NAMALWA (cell line): ENCODE measurements around the gene CHST11.

Source experiments
- DNase-seq: peaks from one replicate; pipeline ENCODE4 v3.0.0-alpha.2; 2015; ENCODE audit warnings: low spot score

The CHST11 gene

DNA sequence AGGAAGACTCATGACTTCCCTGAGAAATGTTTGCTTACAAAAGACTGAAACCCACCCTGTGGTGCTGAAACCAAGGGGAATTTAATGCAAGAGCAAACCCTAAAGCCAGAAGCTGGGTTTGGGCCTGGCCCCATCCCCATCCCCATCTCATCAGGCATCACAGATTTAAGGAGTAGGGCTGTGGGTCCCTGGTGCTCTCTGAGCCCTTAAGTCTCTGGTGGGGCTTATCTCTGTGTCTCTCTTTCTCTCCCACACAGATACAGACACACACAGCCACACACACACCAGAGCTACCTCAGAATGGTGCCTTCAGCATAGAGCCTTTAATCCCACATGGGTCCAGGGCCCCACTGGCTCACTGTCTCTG is 264.3 kb downstream of the CHST11 start:
- DNase-seq: no peak

DNA sequence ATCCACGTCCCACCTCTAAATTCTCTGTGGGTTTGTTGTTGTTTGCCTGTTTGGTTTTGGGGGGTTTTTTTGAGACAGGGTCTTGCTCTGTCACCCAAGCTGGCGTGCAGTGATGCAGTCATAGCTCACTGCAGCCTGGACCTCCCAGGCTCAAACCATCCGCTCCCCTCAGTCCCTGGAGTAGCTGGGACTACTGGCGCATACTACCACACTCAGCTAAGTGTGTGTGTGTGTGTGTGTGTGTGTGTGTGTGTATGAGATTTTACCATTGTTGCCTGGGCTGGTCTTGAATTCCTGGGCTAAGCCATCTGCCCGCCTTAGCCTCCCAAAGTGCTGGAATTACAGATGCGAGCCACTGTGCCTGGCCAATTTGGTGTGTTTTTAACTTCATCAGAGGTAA is 265.2 kb downstream of the CHST11 start:
- no peak for DNase-seq

DNA sequence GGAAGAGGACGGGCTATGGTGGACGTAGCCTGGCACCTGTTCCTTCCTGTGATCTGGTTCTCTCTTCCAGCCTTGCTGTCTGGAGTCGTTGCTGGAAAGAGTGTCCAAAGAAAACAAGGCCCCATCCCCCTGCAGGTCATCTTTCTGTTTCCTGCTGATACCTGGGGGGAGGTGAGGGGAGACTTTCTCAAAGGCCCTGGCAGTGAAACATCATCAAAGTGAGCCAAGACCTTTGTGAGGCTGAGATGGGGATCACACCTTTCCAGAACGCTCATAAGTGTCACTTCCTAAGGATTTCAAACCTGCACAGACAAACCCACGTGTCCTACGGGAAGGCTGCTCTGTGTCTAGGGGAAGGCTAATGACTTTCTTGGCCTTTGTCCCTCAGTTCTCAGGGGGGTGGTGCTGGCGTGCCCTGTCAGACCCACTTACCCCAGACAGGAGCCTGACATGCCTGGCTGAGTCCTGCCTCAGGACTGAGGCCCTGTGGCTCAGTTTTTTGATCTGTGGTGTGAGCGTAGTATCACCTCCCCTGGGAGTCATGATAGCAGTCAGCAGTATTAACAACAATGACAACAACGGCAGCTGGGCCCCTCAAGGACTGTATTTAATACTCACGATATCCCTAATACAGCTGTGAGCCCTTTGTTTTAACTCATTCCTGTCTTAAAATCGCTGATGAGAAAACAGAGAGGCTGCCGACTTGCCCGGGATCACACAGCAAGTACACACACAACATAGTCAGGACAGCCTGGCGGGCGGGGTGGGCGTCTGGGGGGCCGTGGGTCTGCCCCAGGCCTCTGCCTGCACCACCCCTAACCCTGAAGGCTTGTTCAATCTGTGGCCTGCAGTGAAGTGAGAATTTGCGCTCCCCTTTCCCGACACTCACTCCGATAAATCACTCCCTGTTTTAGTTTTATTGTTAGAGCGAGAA is 266.1 kb downstream of the CHST11 start:
- no peak for DNase-seq

DNA sequence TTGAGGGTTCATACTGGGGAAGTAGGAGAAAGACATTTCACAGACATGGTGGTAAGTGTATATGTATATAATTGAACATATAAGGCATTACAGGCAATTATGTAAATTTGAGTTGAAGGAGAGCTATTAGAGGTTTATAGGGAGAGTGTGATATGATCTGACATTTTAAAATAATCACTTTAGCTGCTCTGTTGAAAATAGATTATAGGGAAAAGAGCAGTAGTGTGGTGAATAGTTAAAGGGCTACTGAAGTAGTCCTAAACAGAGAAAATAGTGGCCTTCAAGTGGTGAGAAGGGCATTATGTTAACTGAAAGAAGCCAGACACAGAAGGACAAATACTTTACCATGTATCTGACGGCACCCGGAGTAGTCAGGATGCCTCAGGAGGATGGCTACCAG is 267.1 kb downstream of the CHST11 start:
- no peak for DNase-seq

DNA sequence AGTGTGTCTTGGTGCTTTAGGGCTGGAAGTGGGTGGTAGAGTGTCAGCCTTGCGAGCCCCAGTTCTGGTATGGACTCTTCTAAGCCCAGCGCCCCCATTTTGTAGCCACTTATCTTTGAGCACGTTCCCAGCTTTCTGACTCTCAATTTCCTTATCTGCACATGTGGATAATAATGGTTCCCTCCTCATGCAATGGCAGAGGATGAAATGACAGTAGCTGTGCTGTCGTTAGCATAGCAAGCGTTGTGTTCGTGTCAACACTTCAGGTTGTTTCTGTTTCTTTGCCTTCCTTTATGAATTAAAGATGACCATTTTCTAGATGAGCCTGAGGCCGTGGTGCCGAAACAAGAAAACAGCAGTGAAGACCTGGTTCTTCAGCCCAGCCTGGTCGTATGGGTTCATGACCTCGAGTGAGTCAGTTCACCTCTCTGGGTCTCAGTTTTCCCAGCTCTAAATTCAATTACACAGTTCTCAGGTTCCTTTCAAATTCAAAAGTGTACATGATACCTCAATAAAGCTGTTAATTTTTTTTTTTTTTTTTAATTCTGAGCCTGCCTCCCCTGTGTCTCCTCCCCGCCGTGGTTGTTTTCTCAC is 268.3 kb downstream of the CHST11 start:
- DNase-seq: no peak

DNA sequence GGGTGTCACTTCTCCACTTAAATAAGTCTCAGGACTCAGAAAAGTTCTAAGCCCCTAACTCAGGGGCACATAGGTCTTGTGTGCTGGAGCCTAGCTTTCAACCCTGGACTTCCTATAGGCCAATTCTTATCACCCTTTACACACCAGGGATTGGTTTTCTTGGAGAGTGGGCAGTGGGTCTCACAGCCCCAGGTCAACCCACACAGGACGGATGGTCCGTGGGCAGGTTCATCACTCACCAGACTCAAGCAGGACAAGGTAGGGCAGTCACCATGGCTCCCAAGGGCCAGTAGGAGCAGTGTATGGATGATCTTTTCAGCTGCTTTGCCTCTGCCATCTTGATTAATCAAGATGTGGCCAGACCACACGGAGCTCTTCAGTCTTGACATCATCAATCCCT is 268.9 kb downstream of the CHST11 start:
- DNase-seq: no peak

DNA sequence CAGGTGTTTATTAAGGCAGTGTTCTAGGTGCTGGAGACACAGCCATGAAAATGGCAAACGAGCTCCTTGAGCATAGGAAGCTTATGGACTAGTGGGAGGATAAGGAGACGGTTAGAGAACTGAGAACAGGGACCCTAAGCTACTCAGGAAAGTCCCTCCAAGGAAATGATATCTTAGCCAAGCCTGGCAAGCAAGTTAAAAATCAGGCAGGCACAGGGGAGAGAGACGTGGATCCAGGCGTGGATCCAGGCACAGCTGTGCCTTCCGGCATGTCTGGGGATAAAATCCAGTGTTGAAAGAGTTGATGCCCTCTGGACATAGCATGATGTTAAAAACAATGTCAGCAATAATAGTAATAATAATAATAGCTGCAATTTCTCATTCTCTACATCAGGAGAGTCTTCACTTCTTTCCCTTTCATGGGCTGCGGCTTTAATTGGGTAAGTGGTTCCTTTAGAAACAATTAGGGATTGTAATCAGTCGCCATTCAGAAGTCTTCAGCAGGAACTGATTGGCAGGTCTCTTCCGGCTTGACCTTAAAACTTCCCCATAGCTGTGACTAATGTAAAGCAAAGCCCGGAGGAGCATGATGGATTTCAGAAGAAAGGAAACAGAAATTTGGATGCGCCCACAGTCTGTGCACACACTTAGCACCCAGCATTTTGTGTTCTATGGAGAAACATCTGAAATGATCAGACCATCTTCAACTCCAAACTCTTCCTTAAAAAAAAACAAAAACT is 271.1 kb downstream of the CHST11 start:
- DNase-seq: no peak

DNA sequence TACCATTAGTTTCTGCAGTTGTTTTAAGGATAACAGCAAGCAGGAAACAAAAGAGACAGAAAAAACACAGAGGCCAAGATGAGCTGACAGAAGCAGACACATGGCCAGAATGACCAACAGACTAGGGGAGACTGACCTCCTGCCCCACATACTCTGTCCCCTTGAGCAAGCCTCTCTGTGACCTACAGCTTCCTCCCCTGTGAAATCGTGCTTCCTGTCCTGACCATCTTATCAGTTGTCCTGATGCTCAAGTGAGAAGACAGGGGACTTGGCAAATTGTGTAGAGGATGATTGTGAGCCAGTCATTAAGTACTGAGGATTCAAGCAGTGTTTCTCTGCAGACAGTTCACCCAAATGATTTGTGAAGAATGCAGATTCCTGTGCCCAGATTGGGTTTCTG is 272.3 kb downstream of the CHST11 start:
- DNase-seq: no peak

DNA sequence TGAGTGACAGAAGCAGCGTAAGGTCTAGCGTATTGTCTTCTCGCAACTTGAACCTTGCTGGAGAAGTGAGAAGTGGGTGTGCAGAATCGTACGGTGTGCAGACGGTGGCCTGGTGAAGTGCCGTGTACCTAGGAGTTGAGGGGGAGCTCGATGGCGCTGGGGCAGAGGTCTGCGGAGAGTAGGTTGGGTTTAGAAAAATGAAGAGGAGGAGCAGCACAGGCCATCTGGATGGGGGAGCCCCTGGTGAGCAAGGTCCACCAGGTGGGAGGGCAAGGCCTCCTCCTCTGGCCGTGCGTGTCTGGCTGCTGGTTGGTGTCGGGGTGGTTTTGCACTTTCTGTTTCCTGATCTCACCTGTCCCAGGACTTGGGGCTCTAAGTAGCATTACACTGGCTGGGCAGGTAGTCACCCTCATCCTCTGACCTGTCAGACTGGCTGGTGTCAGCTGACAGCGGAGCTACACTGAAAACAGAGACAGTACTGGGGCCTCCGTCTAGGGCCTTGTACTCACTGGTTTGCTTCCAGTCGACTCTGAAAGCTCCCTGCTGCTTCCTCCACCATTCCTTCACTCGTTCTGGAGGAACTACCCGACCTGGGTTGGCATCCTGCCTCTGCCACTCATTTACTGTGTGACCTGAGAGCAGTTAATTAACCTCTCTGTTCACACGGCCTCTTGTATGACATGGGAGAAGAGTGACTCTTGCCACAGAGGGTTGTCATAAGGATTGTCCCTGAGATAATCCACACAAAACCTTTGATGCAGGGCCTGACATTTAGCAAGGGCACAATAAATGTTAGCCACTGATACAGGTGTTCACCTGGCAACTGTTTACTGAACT is 273.1 kb downstream of the CHST11 start:
- DNase-seq: no peak

DNA sequence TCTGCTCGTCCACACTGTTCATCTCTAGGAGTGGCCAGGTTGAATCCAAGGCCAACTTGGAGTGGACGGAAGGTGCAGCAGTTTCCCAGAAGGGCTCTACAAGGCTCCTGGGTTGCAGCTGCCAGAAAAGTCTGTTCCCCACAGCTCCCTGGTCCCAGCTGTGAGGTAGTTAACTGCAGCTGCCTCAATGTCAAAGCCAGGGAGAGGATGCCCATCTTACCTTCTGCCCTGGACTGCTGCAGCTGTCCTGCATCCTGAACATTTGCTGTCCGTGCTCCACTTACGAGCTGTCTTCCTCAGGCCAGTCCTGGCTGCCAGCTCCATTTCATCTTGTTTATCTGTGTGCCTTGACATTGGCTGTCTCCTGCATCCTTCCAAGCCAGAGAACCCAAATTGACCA is 274.0 kb downstream of the CHST11 start:
- no peak for DNase-seq

DNA sequence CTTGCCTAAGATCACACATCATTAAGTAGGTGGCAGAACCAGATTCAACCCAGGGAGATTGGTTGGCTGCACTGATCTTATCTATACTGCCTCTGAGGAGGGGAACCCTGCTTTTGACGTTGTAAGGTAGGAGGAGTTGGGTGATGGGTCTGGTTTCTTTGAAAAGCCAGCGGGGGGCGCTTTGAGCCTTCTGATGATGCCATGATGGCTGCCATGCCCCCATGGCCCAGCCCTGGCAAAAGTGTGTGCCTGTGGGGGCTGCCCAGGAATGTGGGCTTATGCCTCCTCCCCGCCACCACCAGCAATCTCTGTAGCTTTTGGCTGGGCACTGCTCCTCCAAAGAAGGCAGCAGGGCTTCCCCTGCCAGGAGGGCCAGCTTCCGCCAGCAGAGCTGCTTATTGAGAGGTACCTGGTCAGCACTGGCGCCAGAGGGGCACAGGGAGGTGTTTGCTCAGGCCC is 277.0 kb downstream of the CHST11 start:
- peak; percentile 55 for DNase-seq

DNA sequence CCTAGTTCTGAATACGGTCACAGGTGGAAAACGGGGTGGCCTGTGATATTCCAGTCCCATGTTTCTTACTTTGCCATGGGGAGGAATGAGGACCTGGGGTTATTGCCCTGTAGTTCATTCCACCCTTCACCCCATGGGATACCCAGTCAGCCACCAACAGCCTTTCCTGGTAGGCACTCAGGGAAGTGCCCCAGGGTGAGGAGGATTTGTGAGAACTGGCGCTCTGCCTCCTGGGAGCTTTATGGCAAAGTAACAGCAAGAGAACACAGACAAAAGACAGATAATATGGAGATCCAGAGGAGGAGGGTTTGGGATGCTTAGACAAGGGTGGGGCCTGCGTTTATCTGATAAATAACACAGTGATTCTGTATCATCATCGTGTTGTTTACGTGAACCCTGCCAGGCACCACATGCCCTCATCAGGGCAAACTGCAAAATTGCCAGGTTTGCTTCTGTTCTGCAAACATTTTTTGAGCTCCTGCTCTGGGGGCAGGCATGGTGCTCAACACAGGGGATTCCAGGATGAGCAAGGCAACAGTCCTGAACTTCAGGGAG is 277.9 kb downstream of the CHST11 start:
- no peak for DNase-seq

DNA sequence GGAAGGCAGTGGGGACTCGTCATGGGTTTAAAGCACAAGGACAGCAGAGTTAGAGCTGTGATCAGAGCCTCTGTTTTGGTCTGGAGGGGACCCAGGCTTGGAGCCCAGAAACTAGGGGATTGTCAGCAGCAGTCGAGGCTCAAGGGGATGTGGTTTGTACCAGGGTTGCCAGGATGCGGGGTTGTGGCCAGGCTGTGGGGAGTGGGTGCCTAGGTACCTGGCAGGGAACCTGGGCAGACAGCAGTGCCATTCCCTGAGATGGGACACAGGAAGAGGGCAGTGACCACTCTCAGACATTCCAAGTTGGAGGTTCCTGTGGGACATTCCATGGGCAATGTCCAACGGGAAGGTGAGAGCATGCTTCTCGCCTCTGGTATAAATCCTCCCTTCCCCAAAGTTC is 279.1 kb downstream of the CHST11 start:
- no peak for DNase-seq

DNA sequence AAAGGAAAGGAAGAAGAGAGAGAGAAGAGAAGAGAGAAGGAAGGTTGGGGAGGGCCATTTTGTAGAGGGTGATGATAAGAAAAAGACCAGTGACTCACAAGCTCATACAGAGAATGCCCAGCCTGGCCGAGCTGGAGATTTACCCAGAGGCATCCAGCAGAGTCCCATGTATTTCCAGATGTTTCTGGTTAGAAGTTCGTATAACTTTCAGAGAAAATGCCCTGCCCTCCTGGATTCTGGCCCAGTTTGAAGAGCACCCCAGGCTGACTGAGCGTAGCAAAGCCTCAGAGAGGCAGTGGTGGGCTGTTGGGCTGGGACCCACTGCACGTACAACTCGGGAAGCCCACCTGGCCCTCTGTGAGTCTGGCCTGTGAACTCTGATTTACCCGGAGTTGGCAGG is 279.6 kb downstream of the CHST11 start:
- no peak for DNase-seq

DNA sequence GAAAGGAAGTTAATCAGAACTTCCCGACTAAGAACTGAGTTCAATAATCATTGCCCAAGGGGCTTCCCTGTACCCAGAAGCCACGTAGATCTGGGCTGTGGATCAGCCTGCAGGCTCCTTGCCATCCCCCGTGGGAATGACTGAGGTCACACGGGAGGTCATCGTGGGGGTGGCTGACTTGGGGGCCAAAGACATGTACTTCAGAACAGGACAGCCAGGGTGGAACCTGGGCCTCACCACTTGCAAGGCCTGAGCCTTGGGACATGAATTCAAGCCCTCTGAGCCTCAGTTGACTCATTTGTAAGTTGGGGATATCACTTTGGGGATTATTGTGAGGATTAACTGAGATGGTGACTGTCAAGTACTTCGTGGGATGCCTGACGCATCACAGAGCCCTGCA is 280.4 kb downstream of the CHST11 start:
- DNase-seq: no peak

DNA sequence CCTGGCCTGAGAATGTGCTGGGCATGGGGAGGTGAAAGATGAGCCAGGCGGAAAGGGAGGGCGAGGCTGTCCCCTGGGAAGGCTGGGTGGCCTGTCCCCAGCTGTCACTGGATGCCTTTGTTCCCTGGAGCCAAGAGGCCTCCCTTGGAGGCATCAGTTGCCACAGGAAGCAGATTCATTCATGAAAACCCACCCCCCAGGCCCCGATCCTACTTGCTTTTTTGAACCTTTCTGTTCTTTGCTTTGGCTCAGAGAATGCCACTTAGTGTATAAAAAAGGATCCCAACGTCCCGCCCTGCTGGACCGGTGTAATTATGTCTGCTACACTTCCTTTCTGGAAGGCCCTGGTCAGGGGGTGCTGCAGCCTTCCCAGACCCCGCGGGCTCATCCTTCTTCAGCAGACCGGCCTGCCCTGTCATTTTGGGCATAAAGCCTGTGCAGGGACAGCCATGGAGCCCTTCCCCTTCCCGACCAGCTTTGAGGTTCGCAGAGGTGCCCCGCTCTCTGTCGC is 281.1 kb downstream of the CHST11 start:
- no peak for DNase-seq

DNA sequence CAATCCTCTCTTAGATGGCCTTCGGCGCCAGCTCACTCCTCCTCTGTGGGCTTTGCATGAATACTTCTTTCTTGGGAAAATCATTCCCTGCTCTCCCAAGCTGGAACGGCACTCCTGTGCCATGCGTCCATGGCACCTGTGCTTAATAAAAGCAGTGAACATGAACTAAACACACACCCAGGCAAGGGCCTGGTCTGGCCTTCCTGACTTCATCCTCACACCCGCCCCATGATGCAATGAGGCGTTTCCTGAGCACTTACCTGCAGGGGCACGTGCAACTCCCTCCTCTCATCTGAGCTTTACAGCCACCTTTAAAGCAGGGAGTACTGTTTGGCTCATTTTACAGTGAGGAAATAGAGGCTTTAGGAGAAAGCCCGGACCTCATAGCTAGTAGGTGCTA is 281.6 kb downstream of the CHST11 start:
- DNase-seq: no peak

DNA sequence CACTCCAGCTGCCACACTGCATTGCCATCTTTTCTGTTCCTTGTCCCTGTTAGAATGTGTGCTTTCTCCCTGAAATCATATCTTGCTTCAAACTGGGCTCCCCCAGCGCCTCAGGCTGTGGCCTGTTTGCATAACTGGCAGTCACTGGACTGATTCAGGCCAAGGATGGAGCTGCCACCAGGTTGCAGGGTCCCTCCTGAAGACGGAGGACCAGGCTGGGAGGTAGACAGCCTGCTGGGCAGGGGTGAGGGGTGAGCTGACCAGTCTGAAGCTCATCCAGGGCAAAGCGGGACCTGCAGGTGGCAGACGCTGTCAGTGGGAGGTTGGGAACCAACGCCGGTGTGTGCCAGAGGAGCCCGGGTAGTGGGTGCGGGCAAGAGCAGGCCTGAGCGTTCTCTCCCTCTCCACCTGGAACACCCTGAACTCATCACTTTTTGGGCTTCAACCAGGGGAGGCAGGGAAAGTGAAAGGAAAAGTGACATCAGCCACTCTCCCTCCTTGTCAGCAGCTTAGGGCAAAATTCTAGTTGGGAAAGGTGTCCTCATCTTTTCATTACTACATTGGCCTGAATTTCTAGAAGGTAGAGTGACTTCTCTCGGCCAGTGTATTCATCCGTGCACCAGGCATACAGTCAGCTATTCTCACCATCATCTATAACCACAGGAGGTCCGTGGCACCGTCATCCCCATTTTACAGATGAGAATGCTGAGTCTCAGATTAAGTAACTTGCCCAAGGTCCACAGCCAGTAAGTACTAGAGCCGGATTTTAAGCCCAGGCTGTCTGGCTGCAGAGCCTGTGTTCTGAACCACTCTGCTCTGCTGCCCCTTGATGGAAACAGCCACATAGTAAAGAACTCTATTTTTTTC is 282.3 kb downstream of the CHST11 start:
- DNase-seq: no peak

DNA sequence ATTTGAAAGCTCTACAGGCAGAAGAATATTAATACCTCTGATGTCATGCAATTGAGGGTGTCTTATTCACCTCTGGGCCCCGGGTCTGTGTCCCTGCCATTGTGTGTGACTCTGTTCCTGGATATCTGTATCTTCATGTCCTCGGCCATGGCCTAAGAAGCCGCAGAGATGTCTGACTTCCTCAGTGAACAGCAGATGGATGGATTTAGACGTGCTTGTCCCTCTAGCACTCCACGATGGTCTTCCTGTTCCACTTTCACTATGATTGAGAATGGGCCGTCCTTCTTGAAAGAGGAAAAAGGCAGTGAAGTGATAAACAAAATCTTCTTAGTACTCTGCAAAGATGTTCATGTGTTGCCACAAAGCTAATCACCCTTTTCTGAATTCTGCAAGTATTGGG is 283.9 kb downstream of the CHST11 start:
- peak; percentile 50 for DNase-seq

DNA sequence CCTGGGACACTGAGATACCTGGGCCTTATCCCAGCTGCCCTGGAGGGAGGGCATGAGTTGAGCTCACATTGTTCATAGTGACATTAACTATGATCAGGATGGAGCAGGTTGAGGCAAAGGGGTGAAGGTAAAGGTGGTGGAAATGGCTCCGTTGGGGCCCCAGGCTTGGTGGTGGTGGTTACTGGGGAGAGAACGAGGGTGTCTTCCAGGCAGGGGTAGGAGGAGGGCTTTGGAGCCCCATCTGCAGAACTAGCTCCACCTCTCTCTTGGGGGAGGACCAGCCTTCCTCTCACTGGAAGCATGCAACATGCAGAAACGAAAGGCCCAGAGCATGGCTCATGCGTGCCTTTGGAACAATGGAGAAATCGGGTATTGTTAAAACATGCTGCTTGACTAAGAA is 284.3 kb downstream of the CHST11 start:
- DNase-seq: no peak
